GM12864 (cell line): Measurements from ENCODE around the gene CTNNAL1.
A peak's percentile ranks its signal among the peaks of the same experiment; 100 is the strongest.
"Not testable (repeated sequence)": the region's sequence is repeated elsewhere in the genome, so short reads cannot be mapped to it uniquely, and the experiment has no call there.

ENCODE experiments used
- DNase-seq: peaks from one replicate; pipeline ENCODE4 v3.0.0-alpha.2; 2011; ENCODE audit warnings: low read depth
- H3K4me3 ChIP-seq: 2 replicates; pipeline ENCODE4 v1.5.1; 2011; ENCODE audit warnings: mild to moderate bottlenecking, low read depth, low read length, control low read depth
- TF ChIP-seq, protein P1 (sequence below): IDR thresholded peaks from 2 replicates; pipeline ENCODE4 v1.5.1; 2011; ENCODE audit warnings: low read depth, mild to moderate bottlenecking, moderate library complexity, low read length, control low read depth, inconsistent platforms; ENCODE audit errors: missing control alignments

The CTNNAL1 gene

DNA sequence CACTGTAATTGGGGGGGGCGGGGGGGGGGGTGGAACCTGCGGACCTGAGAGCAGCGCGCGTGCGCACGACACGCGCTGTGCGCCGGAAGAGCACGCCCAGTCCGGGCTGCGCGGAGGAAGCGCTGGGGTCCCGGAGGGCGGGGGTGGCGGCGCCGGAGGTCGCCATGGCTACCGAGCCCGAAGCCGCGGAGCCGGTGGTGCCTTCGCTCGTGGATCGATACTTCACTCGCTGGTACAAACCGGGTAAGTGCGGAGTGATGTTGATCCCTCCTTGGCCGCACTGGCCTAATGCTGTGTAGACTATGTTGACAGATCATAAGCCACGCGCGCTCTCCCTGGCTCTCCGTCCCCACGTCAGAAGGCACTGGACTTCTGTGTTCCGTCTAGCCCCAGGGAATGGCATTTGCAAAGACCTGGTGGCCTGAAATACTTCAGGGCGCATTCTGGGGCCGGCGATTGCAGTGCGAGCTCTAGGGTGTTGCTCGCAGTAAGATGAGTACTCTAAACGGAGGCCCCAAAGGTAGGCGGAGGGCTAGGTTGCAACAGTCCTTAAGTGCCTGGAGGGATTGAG lies 78.9 kb downstream of the CTNNAL1 start, which contains the start of gene ABITRAM:
Gene ABITRAM, plus strand, starts transcription at position 78 of the 571 bp plus-strand sequence. Its CDS starts 87 bp downstream, at position 165.
- H3K4me3 ChIP-seq, result peak within 1 kb of the TSS; percentile 95
- TF ChIP-seq, protein P1, sequence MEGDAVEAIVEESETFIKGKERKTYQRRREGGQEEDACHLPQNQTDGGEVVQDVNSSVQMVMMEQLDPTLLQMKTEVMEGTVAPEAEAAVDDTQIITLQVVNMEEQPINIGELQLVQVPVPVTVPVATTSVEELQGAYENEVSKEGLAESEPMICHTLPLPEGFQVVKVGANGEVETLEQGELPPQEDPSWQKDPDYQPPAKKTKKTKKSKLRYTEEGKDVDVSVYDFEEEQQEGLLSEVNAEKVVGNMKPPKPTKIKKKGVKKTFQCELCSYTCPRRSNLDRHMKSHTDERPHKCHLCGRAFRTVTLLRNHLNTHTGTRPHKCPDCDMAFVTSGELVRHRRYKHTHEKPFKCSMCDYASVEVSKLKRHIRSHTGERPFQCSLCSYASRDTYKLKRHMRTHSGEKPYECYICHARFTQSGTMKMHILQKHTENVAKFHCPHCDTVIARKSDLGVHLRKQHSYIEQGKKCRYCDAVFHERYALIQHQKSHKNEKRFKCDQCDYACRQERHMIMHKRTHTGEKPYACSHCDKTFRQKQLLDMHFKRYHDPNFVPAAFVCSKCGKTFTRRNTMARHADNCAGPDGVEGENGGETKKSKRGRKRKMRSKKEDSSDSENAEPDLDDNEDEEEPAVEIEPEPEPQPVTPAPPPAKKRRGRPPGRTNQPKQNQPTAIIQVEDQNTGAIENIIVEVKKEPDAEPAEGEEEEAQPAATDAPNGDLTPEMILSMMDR, result no peak
- DNase-seq, result peak; percentile 55

- TF ChIP-seq, protein P1, result peak; percentile 15
- peak within 1 kb of the TSS; percentile 95 for H3K4me3 ChIP-seq
- peak; percentile 78 for DNase-seq
Measured at GRCh38 chr9:108933718-108934322, 79.5 kb downstream of the CTNNAL1 start, which contains the start of gene ELP1. Gene ELP1 (minus strand): TSS chr9:108934124. CDS start chr9:108931146, 2,978 bp downstream.

DNA sequence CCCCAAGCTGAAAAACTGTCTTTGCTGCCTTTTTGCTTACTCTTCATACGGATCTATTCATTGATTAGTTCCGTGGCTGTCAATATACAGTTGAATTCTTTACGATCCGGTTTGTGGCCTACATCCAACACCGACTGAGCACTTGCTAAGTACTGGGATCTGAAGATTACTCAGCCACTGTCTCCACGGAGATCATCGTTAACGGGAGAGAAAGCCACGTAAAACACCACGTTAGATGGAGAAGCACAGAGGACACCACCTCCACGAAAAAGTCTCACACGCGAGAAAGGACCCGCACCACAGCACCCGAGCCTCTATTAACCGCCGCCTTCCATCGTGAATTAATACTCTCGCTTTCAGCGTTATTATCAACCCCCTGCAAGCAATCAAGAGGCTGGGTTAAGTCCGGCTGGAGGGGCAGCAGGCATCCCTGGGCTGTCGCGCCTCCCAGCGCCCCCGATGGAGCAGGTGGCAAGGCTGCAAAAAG lies 80.0 kb downstream of the CTNNAL1 start:
- no peak for DNase-seq
- peak overlapping the region; percentile 95 for H3K4me3 ChIP-seq
- TF ChIP-seq, protein P1, result no peak

GRCh38 chr9:108928386-108928785 lies 84.9 kb downstream of the CTNNAL1 start:
- TF ChIP-seq, protein P1, result no peak
- H3K4me3 ChIP-seq, result no peak overlapping the region
- DNase-seq, result no peak

- DNase-seq, result no peak
- no peak overlapping the region for H3K4me3 ChIP-seq
- TF ChIP-seq, protein P1, result no peak
Measured at GRCh38 chr9:108924466-108924865, 88.8 kb downstream of the CTNNAL1 start.

- TF ChIP-seq, protein P1, result no peak
- no peak for DNase-seq
- H3K4me3 ChIP-seq, result no peak overlapping the region
Measured at GRCh38 chr9:108921200-108921599, 92.1 kb downstream of the CTNNAL1 start.

DNA sequence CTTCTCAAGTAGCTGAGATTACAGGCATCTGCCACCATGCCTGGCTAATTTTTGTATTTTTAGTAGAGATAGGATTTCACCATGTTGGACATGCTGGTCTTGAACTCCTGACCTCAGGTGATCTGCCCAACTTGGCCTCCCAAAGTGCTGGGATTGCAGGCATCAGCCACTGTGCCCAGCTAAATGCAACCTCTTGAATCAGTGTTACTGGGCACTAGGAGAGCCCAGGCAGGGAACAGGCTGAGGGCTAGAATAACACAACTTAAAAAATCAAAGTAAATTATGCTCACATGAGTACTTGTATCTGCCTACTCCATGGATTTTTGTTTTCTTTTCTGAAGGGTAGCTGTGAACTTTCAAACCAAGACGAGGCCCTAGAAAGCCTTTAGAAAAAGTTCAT lies 92.9 kb downstream of the CTNNAL1 start:
- H3K4me3 ChIP-seq, DNase-seq: not testable (repeated sequence)
